PC-9 (cell line): ENCODE data around the gene VCL.

Source experiments
- CTCF ChIP-seq: fragments of 200-600 bp; sonication (generic); conservative IDR thresholded peaks from 2 replicates; pipeline ENCODE4 v1.6.1; 2017; ENCODE audit warnings: mixed run types, antibody characterized with exemption, mild to moderate bottlenecking, moderate library complexity
- EZH2 ChIP-seq: fragments of 200-600 bp; sonication (generic); IDR thresholded peaks from 2 replicates; pipeline ENCODE4 v1.8.0; 2017; ENCODE audit warnings: antibody characterized with exemption, low read depth

- TF ChIP-seq CTCF: no peak
- TF ChIP-seq EZH2: no peak
Observed at GRCh38 chr10:73964743-73965142, 33.2 kb upstream of the VCL start.
